GM06990 (cell line): ENCODE data around the gene APOL1.

ENCODE experiments used
- DNase-seq: peaks from one replicate; pipeline ENCODE4 v3.0.0-alpha.2; 2011; ENCODE audit not compliant: insufficient read length; ENCODE audit errors: extremely low read depth
- H3K27me3 ChIP-seq: replicated peaks from 2 replicates; pipeline ENCODE4 v1.6.0; 2011; ENCODE audit warnings: low read length; ENCODE audit not compliant: control insufficient read depth, insufficient read depth
- H3K36me3 ChIP-seq: 2 replicates; pipeline ENCODE4 v1.5.1; 2011; ENCODE audit warnings: low read length; ENCODE audit not compliant: control insufficient read depth, insufficient read depth
- H3K4me3 ChIP-seq: replicated peaks from 2 replicates; pipeline ENCODE4 v1.5.1; 2011; ENCODE audit warnings: low read depth, mild to moderate bottlenecking, control low read depth, low read length
- CTCF ChIP-seq: IDR thresholded peaks from 2 replicates; pipeline ENCODE4 v1.5.1; 2011; ENCODE audit warnings: low read length, control low read depth, mild to moderate bottlenecking, inconsistent platforms; ENCODE audit not compliant: insufficient read depth, poor library complexity, severe bottlenecking

APOL1 gene

GRCh38 chr22:36311386-36312085 is 58.6 kb downstream of the APOL1 start:
- Histone ChIP-seq H3K27me3 (no peaks in the 10 kb centered on the region), H3K36me3 (peaks cover 65% of the 10 kb centered on the region), H3K4me3 (no peak overlapping the region)
- no peak for TF ChIP-seq CTCF
- no peak for DNase-seq

GRCh38 chr22:36315325-36315724 is 62.4 kb downstream of the APOL1 start:
- no peak for TF ChIP-seq CTCF
- Histone ChIP-seq H3K36me3 (peaks cover 73% of the 10 kb centered on the region), H3K27me3 (no peaks in the 10 kb centered on the region), H3K4me3 (no peak overlapping the region)
- no peak for DNase-seq

- TF ChIP-seq CTCF = no peak
- Histone ChIP-seq H3K4me3 (no peak overlapping the region), H3K36me3 (peaks cover 68% of the 10 kb centered on the region), H3K27me3 (no peaks in the 10 kb centered on the region)
- DNase-seq = no peak
Observed at GRCh38 chr22:36316419-36316818, 63.5 kb downstream of the APOL1 start.
